IMR-90 (cell line): Measurements from ENCODE around the gene PAX1. TPM values are rescaled to one million over a fixed set of nuclear protein-coding genes. Genes with fewer than 3 reads are reported as not detected.

ENCODE experiments used
- ATAC-seq: fragments of 200-7000 bp; cut with Tn5 transposase; 2 replicates; pipeline ENCODE4 v1.9.1; 2020; ENCODE audit warnings: low read depth, mild to moderate bottlenecking, moderate library complexity
- BruUV-seq: library from RNA; stranded (reverse); fragments of 400-500 nt; replicated peaks from 2 replicates; lab custom pipeline; 2021; lab: Mats Ljungman, UMichigan
- CTCF ChIA-PET: fragments of 300-600 bp; formaldehyde crosslinking; extraction: SDS; loops from one replicate; lab custom pipeline; 2021; ENCODE audit warnings: antibody characterized with exemption; lab: Yijun Ruan, JAX
- POLR2A ChIA-PET: fragments of 300-600 bp; sonication (Branson Sonifier 250); formaldehyde crosslinking; loops from one replicate; lab custom pipeline; 2022; ENCODE audit warnings: antibody characterized with exemption; ENCODE audit not compliant: unreplicated experiment; lab: Charles Lee
- DNase-seq: peaks from one replicate; pipeline ENCODE4 v3.0.0; 2013
- H2AFZ ChIP-seq: replicated peaks from 2 replicates; pipeline ENCODE3; 2013; ENCODE audit warnings: low read length, mild to moderate bottlenecking; ENCODE audit not compliant: poor library complexity
- H2AK5ac ChIP-seq: 2 replicates; pipeline ENCODE4 v1.6.1; 2013; ENCODE audit warnings: low read depth, low read length, inconsistent platforms
- H2AK9ac ChIP-seq: replicated peaks from 2 replicates; pipeline ENCODE3; 2013; ENCODE audit warnings: mild to moderate bottlenecking, low read depth, low read length, moderate library complexity; ENCODE audit not compliant: poor library complexity
- H2BK120ac ChIP-seq: 2 replicates; pipeline ENCODE4 v1.6.1; 2013; ENCODE audit warnings: low read depth, low read length, inconsistent platforms
- H2BK15ac ChIP-seq: 3 replicates; pipeline ENCODE4 v1.6.1; 2013; ENCODE audit warnings: low read depth, low read length, inconsistent platforms
- H2BK20ac ChIP-seq: 2 replicates; pipeline ENCODE4 v1.6.1; 2013; ENCODE audit warnings: low read depth, mild to moderate bottlenecking, inconsistent platforms, low read length, moderate library complexity
- H2BK5ac ChIP-seq: 2 replicates; pipeline ENCODE4 v1.6.1; 2013; ENCODE audit warnings: mild to moderate bottlenecking, low read depth, low read length, inconsistent platforms; ENCODE audit not compliant: poor library complexity, severe bottlenecking
- H3K14ac ChIP-seq: replicated peaks from 2 replicates; pipeline ENCODE4 v1.6.1; 2013; ENCODE audit warnings: low read depth, low read length, inconsistent platforms
- H3K18ac ChIP-seq: 2 replicates; pipeline ENCODE4 v1.6.1; 2013; ENCODE audit warnings: low read depth, low read length, control low read depth
- H3K23ac ChIP-seq: 2 replicates; pipeline ENCODE4 v1.6.1; 2013; ENCODE audit warnings: low read depth, low read length, inconsistent platforms
- H3K27ac ChIP-seq: 2 replicates; pipeline ENCODE4 v1.5.1; 2013; ENCODE audit warnings: mild to moderate bottlenecking, control low read depth, low read length; ENCODE audit not compliant: insufficient read depth
- H3K27me3 ChIP-seq: 2 replicates; pipeline ENCODE4 v1.6.1; 2013; ENCODE audit warnings: low read length; ENCODE audit not compliant: control insufficient read depth, insufficient read depth
- H3K36me3 ChIP-seq: 2 replicates; pipeline ENCODE4 v1.6.1; 2013; ENCODE audit warnings: low read length, mixed read lengths; ENCODE audit not compliant: control insufficient read depth, insufficient read depth
- H3K4ac ChIP-seq: 2 replicates; pipeline ENCODE4 v1.6.1; 2013; ENCODE audit warnings: low read depth, low read length, inconsistent platforms
- H3K4me1 ChIP-seq: 2 replicates; pipeline ENCODE4 v1.6.1; 2013; ENCODE audit warnings: low read length, mixed read lengths; ENCODE audit not compliant: control insufficient read depth, insufficient read depth
- H3K4me2 ChIP-seq: 2 replicates; pipeline ENCODE4 v1.6.1; 2013; ENCODE audit warnings: low read depth, mild to moderate bottlenecking, control low read depth, low read length, moderate library complexity
- H3K4me3 ChIP-seq: 2 replicates; pipeline ENCODE4 v1.5.1; 2013; ENCODE audit warnings: low read depth, mild to moderate bottlenecking, control low read depth, low read length, moderate library complexity; ENCODE audit not compliant: insufficient read depth
- H3K56ac ChIP-seq: 2 replicates; pipeline ENCODE4 v1.6.1; 2013; ENCODE audit warnings: low read length, inconsistent platforms; ENCODE audit not compliant: insufficient read depth; ENCODE audit errors: extremely low read depth
- H3K79me1 ChIP-seq, 2 experiments: 2 replicates each; pipeline ENCODE4 v1.6.1; 2013; ENCODE audit warnings: low read length in 2 of 2, inconsistent platforms in 1 of 2, low read depth in 1 of 2
- H3K9ac ChIP-seq: 2 replicates; pipeline ENCODE4 v1.6.1; 2013; ENCODE audit warnings: low read depth, low read length, control low read depth
- H3K9me1 ChIP-seq: 2 replicates; pipeline ENCODE4 v1.6.1; 2013; ENCODE audit warnings: low read length, inconsistent platforms; ENCODE audit not compliant: insufficient read depth
- H3K9me3 ChIP-seq: 2 replicates; pipeline ENCODE4 v1.6.1; 2013; ENCODE audit warnings: low read length; ENCODE audit not compliant: control insufficient read depth, insufficient read depth
- H4K20me1 ChIP-seq: 2 replicates; pipeline ENCODE4 v1.6.1; 2013; ENCODE audit warnings: low read length, inconsistent platforms; ENCODE audit not compliant: insufficient read depth
- H4K5ac ChIP-seq: 2 replicates; pipeline ENCODE4 v1.6.1; 2013; ENCODE audit warnings: mild to moderate bottlenecking, low read depth, low read length, control low read depth
- H4K8ac ChIP-seq, 2 experiments: 2 replicates each; pipeline ENCODE4 v1.6.1; 2013; ENCODE audit warnings: low read depth in 2 of 2, low read length in 2 of 2, control low read depth in 1 of 2, inconsistent platforms in 1 of 2
- H4K91ac ChIP-seq: 2 replicates; pipeline ENCODE4 v1.6.1; 2013; ENCODE audit warnings: low read depth, low read length, inconsistent platforms; ENCODE audit not compliant: insufficient read depth
- CEBPB ChIP-seq: IDR thresholded peaks from 2 replicates; pipeline ENCODE4 v1.6.1; 2012; ENCODE audit warnings: low read depth, low read length, improper control_type of control experiment
- CHD1 ChIP-seq: IDR thresholded peaks from 2 replicates; pipeline ENCODE4 v1.6.1; 2012; ENCODE audit warnings: low read depth, low read length, improper control_type of control experiment
- CTCF ChIP-seq: conservative IDR thresholded peaks from 2 replicates; pipeline ENCODE4 v1.5.1; 2012; ENCODE audit warnings: mild to moderate bottlenecking, low read depth, low read length, improper control_type of control experiment
- FOS ChIP-seq: fragments of 150-350 bp; IDR thresholded peaks from 2 replicates; pipeline ENCODE4 v1.6.1; 2016; ENCODE audit warnings: low read depth, low read length
- MAFK ChIP-seq: IDR thresholded peaks from 2 replicates; pipeline ENCODE4 v1.6.1; 2012; ENCODE audit warnings: low read depth, low read length, improper control_type of control experiment
- MAZ ChIP-seq: IDR thresholded peaks from 2 replicates; pipeline ENCODE4 v1.6.1; 2012; ENCODE audit warnings: low read depth, mild to moderate bottlenecking, low read length, improper control_type of control experiment, moderate library complexity, borderline replicate concordance
- MXI1 ChIP-seq: IDR thresholded peaks from 2 replicates; pipeline ENCODE4 v1.6.1; 2012; ENCODE audit warnings: low read depth, mild to moderate bottlenecking, low read length, moderate library complexity, borderline replicate concordance
- NFE2L2 ChIP-seq: fragments of 150-350 bp; IDR thresholded peaks from 2 replicates; pipeline ENCODE4 v1.6.1; 2016; ENCODE audit warnings: low read depth, mild to moderate bottlenecking, low read length
- POLR2A ChIP-seq: IDR thresholded peaks from 2 replicates; pipeline ENCODE4 v1.6.1; 2012; ENCODE audit warnings: mild to moderate bottlenecking, low read depth, low read length
- RAD21 ChIP-seq: IDR thresholded peaks from 2 replicates; pipeline ENCODE4 v1.6.1; 2012; ENCODE audit warnings: low read length, improper control_type of control experiment
- RCOR1 ChIP-seq: IDR thresholded peaks from 2 replicates; pipeline ENCODE4 v1.6.1; 2012; ENCODE audit warnings: mild to moderate bottlenecking, low read length, improper control_type of control experiment; ENCODE audit not compliant: insufficient replicate concordance
- RFX5 ChIP-seq: IDR thresholded peaks from 2 replicates; pipeline ENCODE4 v1.8.0; 2012; ENCODE audit warnings: low read depth, mild to moderate bottlenecking, low read length, moderate library complexity
- SMC3 ChIP-seq: fragments of 150-350 bp; IDR thresholded peaks from 2 replicates; pipeline ENCODE4 v1.6.1; 2016; ENCODE audit warnings: low read depth, mild to moderate bottlenecking, antibody characterized with exemption, low read length, moderate library complexity
- USF2 ChIP-seq: fragments of 150-350 bp; IDR thresholded peaks from 2 replicates; pipeline ENCODE4 v1.6.1; 2017; ENCODE audit warnings: mild to moderate bottlenecking, antibody characterized with exemption, low read length, low read depth
- WGBS, 2 experiments: methylation state at CpG; one replicate each; pipeline versions ENCODE4 v1.1.5 to v1.1.7; 2013; ENCODE audit warnings: missing lambda C conversion rate in 2 of 2; ENCODE audit not compliant: insufficient read length in 1 of 2; ENCODE audit errors: extremely low coverage in 2 of 2; 5-methylcytosine and 5-hydroxymethylcytosine counted together
- dilution Hi-C: fragments of 300-500 bp; cut with HindIII; formaldehyde crosslinking; loops from one replicate; pipeline ENCODE4 v1.14.3; 2018; ENCODE audit warnings: low sequenced_read_pairs; ENCODE audit not compliant: unreplicated experiment
- in situ Hi-C: fragments of 300-500 bp; cut with MboI; formaldehyde crosslinking; loops from 3 replicates; pipeline ENCODE4 v1.14.3; 2019; ENCODE audit warnings: low sequenced_read_pairs, inconsistent platforms, mixed read lengths
- intact Hi-C: fragments of 100-400 bp; cut with micrococcal nuclease; formaldehyde crosslinking; loops from 2 replicates; pipeline ENCODE4 v1.10.0; 2022
- polyA plus RNA-seq, 3 experiments: library from polyadenylated mRNA; depleted of rRNA; stranded (reverse); fragments of >200 nt; gene quantifications; 2 replicates each; pipeline ENCODE4 v1.2.3, GENCODE V29; 2012; ENCODE audit warnings: low replicate concordance in 1 of 3
- total RNA-seq: library from RNA; depleted of rRNA; stranded (reverse); fragments of >200 nt; gene quantifications from 2 replicates; pipeline ENCODE4 v1.2.3, GENCODE V29; 2012

The PAX1 gene
- total and polyA plus RNA-seq, 2 of the 4 experiments (the other 2 are of a cell fraction), result not detected

DNA sequence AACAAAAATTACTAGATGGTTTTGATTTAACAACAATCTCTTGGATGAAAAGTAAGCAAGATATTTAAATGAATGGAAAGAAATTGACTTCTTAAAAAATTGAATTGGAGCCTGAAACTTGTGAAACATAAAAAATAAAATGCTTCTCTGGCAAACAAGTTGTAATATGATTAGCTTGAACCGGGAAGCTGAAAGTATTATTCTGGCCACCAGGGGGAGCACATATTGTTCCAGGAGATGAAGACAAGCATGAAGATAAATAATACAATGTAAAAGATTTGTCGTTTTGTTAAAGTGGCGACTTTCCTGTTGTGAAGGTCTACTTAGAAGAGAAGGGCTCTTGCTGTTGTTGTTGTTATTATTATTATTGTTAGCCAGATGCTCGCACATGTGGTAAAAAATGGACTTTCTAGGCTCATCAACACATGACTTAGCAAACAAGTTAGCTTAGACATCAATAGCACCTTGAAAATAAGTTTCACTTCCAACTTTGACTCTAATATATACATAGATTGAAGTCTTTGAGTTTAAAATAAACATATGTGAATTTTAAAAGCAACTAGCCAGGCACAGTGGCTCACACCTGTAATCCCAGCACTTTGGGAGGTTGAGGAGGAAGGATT lies 14.2 kb downstream of the PAX1 start (continued):
- TF ChIP-seq USF2 (no peak), CEBPB (no peak), FOS (no peak)

- H3K9ac ChIP-seq, result no peak overlapping the region
- H2AK9ac ChIP-seq, result no peak overlapping the region
- H3K14ac ChIP-seq, result no peak overlapping the region
- H3K9me1 ChIP-seq, result no peaks in the 10 kb centered on the region
- H3K27me3 ChIP-seq, result no peaks in the 10 kb centered on the region
- dilution Hi-C loops (no loop called here), in situ Hi-C loops (no loop called here), intact Hi-C loops (no loop called here)
- H3K79me1 ChIP-seq, result no peaks in the 10 kb centered on the region
- POLR2A ChIA-PET, result no interaction called here
- no peak overlapping the region for H2BK120ac ChIP-seq
- no TSS peak for BruUV-seq
- no peaks in the 10 kb centered on the region for H3K4me1 ChIP-seq
- H4K20me1 ChIP-seq, result no peaks in the 10 kb centered on the region
- H3K36me3 ChIP-seq, result no peaks in the 10 kb centered on the region
- H3K9me3 ChIP-seq, result peaks cover 12% of the 10 kb centered on the region; the same call in 1 of the 2 replicates
- H2BK15ac ChIP-seq, result no peak overlapping the region
- H3K4me2 ChIP-seq, result no peak overlapping the region
- no peak overlapping the region for H3K27ac ChIP-seq
- H3K18ac ChIP-seq, result no peak overlapping the region
- H2BK20ac ChIP-seq, result no peak overlapping the region
- no peak overlapping the region for H2AFZ ChIP-seq
- no peak overlapping the region for H3K4ac ChIP-seq
- no peak overlapping the region for H4K8ac ChIP-seq
- no peak overlapping the region for H2AK5ac ChIP-seq
- H3K4me3 ChIP-seq, result no peak overlapping the region
- DNase-seq (no peak), ATAC-seq (no peak)
- no CpG with 5 or more reads among the region's 2 CpGs for WGBS, 2 experiments
- no peak overlapping the region for H3K23ac ChIP-seq
- H4K5ac ChIP-seq, result no peak overlapping the region
- CTCF ChIA-PET, result no interaction called here
- no peak overlapping the region for H3K56ac ChIP-seq
- H2BK5ac ChIP-seq, result no peak overlapping the region
- H4K91ac ChIP-seq, result no peak overlapping the region
- TF ChIP-seq MAFK (no peak), RAD21 (no peak), RCOR1 (no peak), NFE2L2 (no peak), MAZ (no peak), CHD1 (no peak), SMC3 (no peak), POLR2A (no peak), USF2 (no peak), FOS (no peak), MXI1 (no peak), CTCF (no peak), CEBPB (no peak), RFX5 (no peak)
These were observed 20.4 kb downstream of the PAX1 start for GRCh38 chr20:21725892-21726291.
